Measurements from ENCODE around the gene ANGEL1.

ANGEL1 gene

GRCh38 chr14:76765461-76765931, 47.2 kb downstream of the ANGEL1 start:
- no peak for DNase-seq (ENCODE audit: low read depth)

GRCh38 chr14:76763096-76764041, 49.3 kb downstream of the ANGEL1 start:
- no peak for DNase-seq (ENCODE audit: low read depth)

- DNase-seq (ENCODE audit: low read depth): no peak
Measured at GRCh38 chr14:76762411-76763095, 50.1 kb downstream of the ANGEL1 start.

GRCh38 chr14:76761960-76762410, 50.7 kb downstream of the ANGEL1 start:
- no peak for DNase-seq (ENCODE audit: low read depth)

GRCh38 chr14:76761136-76761959, 51.3 kb downstream of the ANGEL1 start, which contains the start of gene VASH1:
Gene VASH1 (plus strand): TSS chr14:76761468. CDS start chr14:76762822, 1,354 bp downstream.
- DNase-seq (ENCODE audit: low read depth): peak; percentile 25

GRCh38 chr14:76760331-76761135, 52.1 kb downstream of the ANGEL1 start:
- no peak for DNase-seq (ENCODE audit: low read depth)

- DNase-seq (ENCODE audit: low read depth): no peak
Measured at GRCh38 chr14:76759589-76759988, 53.1 kb downstream of the ANGEL1 start.

- DNase-seq (ENCODE audit: low read depth): no peak
Measured at GRCh38 chr14:76756371-76756750, 56.3 kb downstream of the ANGEL1 start.

GRCh38 chr14:76755610-76756370, 56.9 kb downstream of the ANGEL1 start:
- no peak for DNase-seq (ENCODE audit: low read depth)

- DNase-seq (ENCODE audit: low read depth): no peak
Measured at GRCh38 chr14:76754586-76754985, 58.1 kb downstream of the ANGEL1 start.

GRCh38 chr14:76753541-76754198, 59.0 kb downstream of the ANGEL1 start:
- DNase-seq (ENCODE audit: low read depth): no peak

GRCh38 chr14:76752744-76753143, 59.9 kb downstream of the ANGEL1 start:
- DNase-seq (ENCODE audit: low read depth): no peak

GRCh38 chr14:76742966-76743365, 69.7 kb downstream of the ANGEL1 start:
- DNase-seq (ENCODE audit: low read depth): no peak

GRCh38 chr14:76742185-76742584, 70.5 kb downstream of the ANGEL1 start:
- no peak for DNase-seq (ENCODE audit: low read depth)

- DNase-seq (ENCODE audit: low read depth): no peak
Measured at GRCh38 chr14:76741074-76741473, 71.6 kb downstream of the ANGEL1 start.
